ENCODE data around the gene MEI4. TPM values are rescaled to one million over a fixed set of nuclear protein-coding genes. Genes with fewer than 3 reads are reported as not detected.

The MEI4 gene
- total RNA-seq, 1 experiment from 2014 or later, result 0.20 TPM

GRCh38 chr6:77650098-77650663, 2.7 kb upstream of the MEI4 start:
- Mint-ChIP-seq H3K27me3 (ENCODE audit: low read depth) (no peaks in the 10 kb centered on the region), H3K4me3 (peak overlapping the region; percentile 77), H3K4me1 (peaks cover 20% of the 10 kb centered on the region), H3K27ac (peak overlapping the region; percentile 93), H3K9me3 (no peaks in the 10 kb centered on the region), H3K36me3 (no peaks in the 10 kb centered on the region)
- POLR2A ChIA-PET, result interaction anchor here (0.7 to 1.6 kb wide), 3 partner anchors 183 to 542 kb away, joined by 3 to 5 read pairs (median 4); no protein-coding TSS in a partner anchor
- CTCF ChIA-PET, result interaction anchor here (0.6 to 2.8 kb wide), 31 partner anchors 9 to 1279 kb away, joined by 3 to 23 read pairs (median 3); partner anchors contain the start of gene HTR1B
- ATAC-seq (peak; percentile 93), DNase-seq (ENCODE audit: low spot score) (peak; percentile 94)
- TF ChIP-seq USF1 (CRISPR knock-in tag; IDR thresholded peaks at IDR 0.05), result peak; percentile 72; the same call in 1 of the 2 replicates
- no peak for TF ChIP-seq ZMAT4 (CRISPR knock-in tag; IDR thresholded peaks at IDR 0.05)
- peak; percentile 68; the same call in 1 of the 2 replicates for TF ChIP-seq FOXP1 (CRISPR knock-in tag; IDR thresholded peaks at IDR 0.05; ENCODE audit: borderline replicate concordance)
- TF ChIP-seq FOXJ3 (CRISPR knock-in tag; IDR thresholded peaks at IDR 0.05; ENCODE audit: borderline replicate concordance), result no peak
- no peak for TF ChIP-seq SMAD4 (CRISPR knock-in tag; IDR thresholded peaks at IDR 0.05)
- TF ChIP-seq, protein P1, sequence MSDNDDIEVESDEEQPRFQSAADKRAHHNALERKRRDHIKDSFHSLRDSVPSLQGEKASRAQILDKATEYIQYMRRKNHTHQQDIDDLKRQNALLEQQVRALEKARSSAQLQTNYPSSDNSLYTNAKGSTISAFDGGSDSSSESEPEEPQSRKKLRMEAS (CRISPR knock-in tag; IDR thresholded peaks at IDR 0.05), result peak; percentile 95
- TF ChIP-seq HMGXB4 (CRISPR knock-in tag; IDR thresholded peaks at IDR 0.05), result peak; percentile 59; the same call in 1 of the 2 replicates
- no peak; the same call in 1 of the 2 replicates for TF ChIP-seq E2F1 (CRISPR knock-in tag; IDR thresholded peaks at IDR 0.05)
- no peak for TF ChIP-seq SOX15 (CRISPR knock-in tag; IDR thresholded peaks at IDR 0.05)
- no peak for TF ChIP-seq TCF7 (CRISPR knock-in tag; IDR thresholded peaks at IDR 0.05; ENCODE audit: low read depth)
- TF ChIP-seq, protein P2, sequence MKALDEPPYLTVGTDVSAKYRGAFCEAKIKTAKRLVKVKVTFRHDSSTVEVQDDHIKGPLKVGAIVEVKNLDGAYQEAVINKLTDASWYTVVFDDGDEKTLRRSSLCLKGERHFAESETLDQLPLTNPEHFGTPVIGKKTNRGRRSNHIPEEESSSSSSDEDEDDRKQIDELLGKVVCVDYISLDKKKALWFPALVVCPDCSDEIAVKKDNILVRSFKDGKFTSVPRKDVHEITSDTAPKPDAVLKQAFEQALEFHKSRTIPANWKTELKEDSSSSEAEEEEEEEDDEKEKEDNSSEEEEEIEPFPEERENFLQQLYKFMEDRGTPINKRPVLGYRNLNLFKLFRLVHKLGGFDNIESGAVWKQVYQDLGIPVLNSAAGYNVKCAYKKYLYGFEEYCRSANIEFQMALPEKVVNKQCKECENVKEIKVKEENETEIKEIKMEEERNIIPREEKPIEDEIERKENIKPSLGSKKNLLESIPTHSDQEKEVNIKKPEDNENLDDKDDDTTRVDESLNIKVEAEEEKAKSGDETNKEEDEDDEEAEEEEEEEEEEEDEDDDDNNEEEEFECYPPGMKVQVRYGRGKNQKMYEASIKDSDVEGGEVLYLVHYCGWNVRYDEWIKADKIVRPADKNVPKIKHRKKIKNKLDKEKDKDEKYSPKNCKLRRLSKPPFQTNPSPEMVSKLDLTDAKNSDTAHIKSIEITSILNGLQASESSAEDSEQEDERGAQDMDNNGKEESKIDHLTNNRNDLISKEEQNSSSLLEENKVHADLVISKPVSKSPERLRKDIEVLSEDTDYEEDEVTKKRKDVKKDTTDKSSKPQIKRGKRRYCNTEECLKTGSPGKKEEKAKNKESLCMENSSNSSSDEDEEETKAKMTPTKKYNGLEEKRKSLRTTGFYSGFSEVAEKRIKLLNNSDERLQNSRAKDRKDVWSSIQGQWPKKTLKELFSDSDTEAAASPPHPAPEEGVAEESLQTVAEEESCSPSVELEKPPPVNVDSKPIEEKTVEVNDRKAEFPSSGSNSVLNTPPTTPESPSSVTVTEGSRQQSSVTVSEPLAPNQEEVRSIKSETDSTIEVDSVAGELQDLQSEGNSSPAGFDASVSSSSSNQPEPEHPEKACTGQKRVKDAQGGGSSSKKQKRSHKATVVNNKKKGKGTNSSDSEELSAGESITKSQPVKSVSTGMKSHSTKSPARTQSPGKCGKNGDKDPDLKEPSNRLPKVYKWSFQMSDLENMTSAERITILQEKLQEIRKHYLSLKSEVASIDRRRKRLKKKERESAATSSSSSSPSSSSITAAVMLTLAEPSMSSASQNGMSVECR (CRISPR knock-in tag; IDR thresholded peaks at IDR 0.05; ENCODE audit: borderline replicate concordance), result no peak
- TF ChIP-seq ELF4 (CRISPR knock-in tag; IDR thresholded peaks at IDR 0.05; ENCODE audit: low read depth), result no peak
- no peak for TF ChIP-seq TEAD4 (CRISPR knock-in tag; IDR thresholded peaks at IDR 0.05)
- TF ChIP-seq ZNF232 (CRISPR knock-in tag; IDR thresholded peaks at IDR 0.05), result no peak
- no peak for TF ChIP-seq NFE2L1 (CRISPR knock-in tag; IDR thresholded peaks at IDR 0.05)
- peak; percentile 49; the same call in 1 of the 2 replicates for TF ChIP-seq ZNF263 (CRISPR knock-in tag; IDR thresholded peaks at IDR 0.05; ENCODE audit: low read depth)
- TF ChIP-seq NR1H2 (CRISPR knock-in tag; IDR thresholded peaks at IDR 0.05), result no peak
- TF ChIP-seq FOXK1 (CRISPR knock-in tag; IDR thresholded peaks at IDR 0.05), result peak; percentile 40; the same call in 1 of the 2 replicates
- TF ChIP-seq ZNF671 (CRISPR knock-in tag; IDR thresholded peaks at IDR 0.05), result no peak
- no peak for TF ChIP-seq RELA (CRISPR knock-in tag; IDR thresholded peaks at IDR 0.05; ENCODE audit: borderline replicate concordance)
- TF ChIP-seq NR3C1 (CRISPR knock-in tag; conservative IDR thresholded peaks at IDR 0.05; ENCODE audit: low read depth), result no peak
- no peak; the same call in 1 of the 2 replicates for TF ChIP-seq TEAD1 (CRISPR knock-in tag; IDR thresholded peaks at IDR 0.05)
- TF ChIP-seq USF2 (CRISPR knock-in tag; IDR thresholded peaks at IDR 0.05), result peak; percentile 60
- TF ChIP-seq EMX1 (CRISPR knock-in tag; IDR thresholded peaks at IDR 0.05), result no peak
- TF ChIP-seq JUN (CRISPR knock-in tag; IDR thresholded peaks at IDR 0.05), result no peak
- TF ChIP-seq RORB (CRISPR knock-in tag; IDR thresholded peaks at IDR 0.05), result no peak
- TF ChIP-seq, protein P3, sequence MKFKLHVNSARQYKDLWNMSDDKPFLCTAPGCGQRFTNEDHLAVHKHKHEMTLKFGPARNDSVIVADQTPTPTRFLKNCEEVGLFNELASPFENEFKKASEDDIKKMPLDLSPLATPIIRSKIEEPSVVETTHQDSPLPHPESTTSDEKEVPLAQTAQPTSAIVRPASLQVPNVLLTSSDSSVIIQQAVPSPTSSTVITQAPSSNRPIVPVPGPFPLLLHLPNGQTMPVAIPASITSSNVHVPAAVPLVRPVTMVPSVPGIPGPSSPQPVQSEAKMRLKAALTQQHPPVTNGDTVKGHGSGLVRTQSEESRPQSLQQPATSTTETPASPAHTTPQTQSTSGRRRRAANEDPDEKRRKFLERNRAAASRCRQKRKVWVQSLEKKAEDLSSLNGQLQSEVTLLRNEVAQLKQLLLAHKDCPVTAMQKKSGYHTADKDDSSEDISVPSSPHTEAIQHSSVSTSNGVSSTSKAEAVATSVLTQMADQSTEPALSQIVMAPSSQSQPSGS (CRISPR knock-in tag; IDR thresholded peaks at IDR 0.05; ENCODE audit: borderline replicate concordance, low read depth), result no peak
- no peak for TF ChIP-seq NR2C2 (CRISPR knock-in tag; IDR thresholded peaks at IDR 0.05)

All from WTC11 (cell line).